SKM-1 (cell line): ENCODE measurements around the gene NARF.
"Not testable (repeated sequence)": the region's sequence is repeated elsewhere in the genome, so short reads cannot be mapped to it uniquely, and the experiment has no call there.

ENCODE experiments used
- DNase-seq: peaks from one replicate; lab custom pipeline; 2025; ENCODE audit not compliant: unreplicated experiment; lab: John Stamatoyannopoulos, UW

Gene NARF

DNA sequence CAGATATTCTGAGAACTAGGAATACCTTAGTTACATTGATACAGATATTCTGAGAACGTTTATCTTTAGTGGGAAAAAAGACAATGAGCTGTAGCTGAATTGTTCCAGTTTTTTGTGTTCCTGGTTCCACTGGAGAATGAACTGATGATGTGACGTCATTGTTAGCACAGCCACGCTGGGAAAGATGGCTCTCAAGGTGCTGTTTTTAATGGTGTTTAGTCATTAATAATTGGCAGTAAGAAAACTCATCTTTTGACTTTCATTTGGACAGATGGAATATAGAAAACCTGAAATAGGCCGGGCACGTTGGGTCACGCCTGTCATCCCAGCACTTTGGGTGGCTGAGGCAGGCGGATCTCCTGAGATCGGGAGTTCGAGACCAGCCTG is 71.4 kb downstream of the NARF start:
- no peak for DNase-seq

- no peak for DNase-seq
Measured at GRCh38 chr17:82531431-82531881, 72.9 kb downstream of the NARF start.

GRCh38 chr17:82534401-82534812 is 75.9 kb downstream of the NARF start:
- no peak for DNase-seq

DNA sequence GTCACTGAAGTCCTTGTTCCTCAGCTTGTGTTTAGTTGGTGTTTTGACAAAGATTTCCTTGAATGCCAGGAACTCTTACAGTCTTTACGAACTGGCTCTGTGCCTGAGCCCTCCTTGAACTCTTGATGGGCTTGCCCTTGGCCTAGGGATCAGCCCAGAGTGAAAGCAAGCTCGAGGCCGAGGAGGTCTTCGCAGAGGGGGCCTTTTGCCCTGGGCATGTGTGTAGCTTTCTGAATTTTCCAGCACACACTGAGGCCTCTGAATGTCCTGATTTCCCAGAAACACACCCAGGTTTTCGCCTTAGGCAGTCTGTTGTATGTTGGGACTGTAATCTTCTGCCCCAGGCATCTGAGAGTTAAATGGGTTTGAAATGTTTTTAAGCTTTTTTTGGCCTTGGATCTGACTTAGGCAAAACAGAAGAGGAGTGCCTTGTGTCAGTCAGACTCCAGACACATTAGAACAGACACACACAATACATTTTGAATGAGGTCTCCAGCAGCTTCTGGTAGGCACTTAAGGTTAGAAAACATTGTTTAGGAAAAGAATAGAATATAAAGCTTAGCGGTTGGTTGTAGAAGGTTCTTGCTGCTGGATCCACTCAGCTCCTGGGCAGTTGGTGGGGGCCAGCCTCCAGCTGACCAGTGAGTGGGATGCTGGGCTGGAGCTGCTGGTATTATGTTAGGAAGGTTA is 78.1 kb downstream of the NARF start:
- DNase-seq: no peak

- DNase-seq: not testable (repeated sequence)
Measured at GRCh38 chr17:82537228-82537627, 78.7 kb downstream of the NARF start.

DNA sequence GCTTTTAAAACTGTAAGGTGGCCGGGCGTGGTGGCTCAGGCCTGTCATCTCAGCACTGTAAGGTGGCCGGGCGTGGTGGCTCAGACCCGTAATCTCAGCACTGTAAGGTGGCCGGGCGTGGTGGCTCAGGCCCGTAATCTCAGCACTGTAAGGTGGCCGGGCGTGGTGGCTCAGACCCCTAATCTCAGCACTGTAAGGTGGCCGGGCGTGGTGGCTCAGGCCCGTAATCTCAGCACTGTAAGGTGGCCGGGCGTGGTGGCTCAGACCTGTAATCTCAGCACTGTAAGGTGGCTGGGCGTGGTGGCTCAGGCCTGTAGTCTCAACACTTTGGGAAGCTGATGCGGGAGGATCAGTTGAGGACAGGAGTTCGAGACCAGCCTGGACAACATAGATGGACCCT is 80.5 kb downstream of the NARF start:
- not testable (repeated sequence) for DNase-seq
